H1 (cell line): ENCODE results near the gene PLBD2. TPM values are rescaled to one million over a fixed set of nuclear protein-coding genes. Genes with fewer than 3 reads are reported as not detected.

Experiments used
- CTCF ChIA-PET: fragments of 300-600 bp; sonication (Branson Sonifier 250); formaldehyde crosslinking; loops from one replicate; lab custom pipeline; 2021; ENCODE audit not compliant: partially characterized antibody; lab: Charles Lee
- POLR2A ChIA-PET: fragments of 300-600 bp; sonication (Branson Sonifier 250); formaldehyde crosslinking; loops from one replicate; lab custom pipeline; 2021; ENCODE audit warnings: inconsistent platforms; ENCODE audit not compliant: partially characterized antibody; lab: Charles Lee
- DNase-seq, 2 experiments: peaks; one replicate each; pipeline versions ENCODE4 v3.0.0 to v3.0.0-alpha.2; 2010 to 2022; ENCODE audit warnings: low spot score in 2 of 2, low read depth in 1 of 2, mixed read lengths in 1 of 2
- FAIRE-seq: peaks from 2 replicates; lab custom pipeline; 2011; peaks lifted over from hg19 to GRCh38; lab: Jason Lieb, UNC
- H2AFZ ChIP-seq: 2 replicates; pipeline ENCODE4 v1.8.1; 2012; ENCODE audit warnings: low read length, inconsistent platforms
- H2AK5ac ChIP-seq: 2 replicates; pipeline ENCODE4 v1.6.1; 2013; ENCODE audit warnings: low read depth, low read length
- H2BK120ac ChIP-seq: replicated peaks from 2 replicates; pipeline ENCODE3; 2013; ENCODE audit warnings: low read depth, low read length, inconsistent platforms
- H2BK12ac ChIP-seq: 2 replicates; pipeline ENCODE4 v1.6.1; 2013; ENCODE audit warnings: low read depth, low read length
- H2BK15ac ChIP-seq: 2 replicates; pipeline ENCODE4 v1.6.1; 2013; ENCODE audit warnings: low read length
- H2BK20ac ChIP-seq: 2 replicates; pipeline ENCODE4 v1.6.1; 2013; ENCODE audit warnings: low read length
- H2BK5ac ChIP-seq: 2 replicates; pipeline ENCODE4 v1.6.1; 2013; ENCODE audit warnings: low read depth, low read length
- H3K14ac ChIP-seq: 2 replicates; pipeline ENCODE4 v1.6.1; 2013; ENCODE audit warnings: inconsistent platforms; ENCODE audit not compliant: insufficient read length
- H3K18ac ChIP-seq: 2 replicates; pipeline ENCODE4 v1.6.1; 2013; ENCODE audit warnings: low read length; ENCODE audit errors: extremely low read depth
- H3K23ac ChIP-seq: 2 replicates; pipeline ENCODE4 v1.6.1; 2013; ENCODE audit warnings: inconsistent platforms; ENCODE audit not compliant: insufficient read length
- H3K23me2 ChIP-seq: 2 replicates; pipeline ENCODE4 v1.6.1; 2013; ENCODE audit warnings: low read depth, low read length
- H3K27ac ChIP-seq: 2 replicates; pipeline ENCODE4 v1.6.1; 2011; ENCODE audit warnings: low read depth, low read length, inconsistent platforms
- H3K27me3 ChIP-seq, 4 experiments: replicated peaks in 1 of 4; 1 replicate in 1 of 4; 2 replicates in 3 of 4; pipeline versions ENCODE4 v1.6.1 to v1.8.1; 2011 to 2013; ENCODE audit warnings: low read length in 3 of 4, mild to moderate bottlenecking in 3 of 4, inconsistent platforms in 2 of 4, mixed read lengths in 2 of 4, moderate library complexity in 1 of 4; ENCODE audit not compliant: control insufficient read depth in 3 of 4, insufficient read depth in 3 of 4; ENCODE audit errors: extremely low read depth in 1 of 4
- H3K36me3 ChIP-seq, 4 experiments: 2 replicates each; pipeline versions ENCODE4 v1.6.1 to v1.8.1; 2011 to 2013; ENCODE audit warnings: mild to moderate bottlenecking in 4 of 4, low read length in 3 of 4, moderate library complexity in 2 of 4, control low read depth in 1 of 4, inconsistent platforms in 1 of 4; ENCODE audit not compliant: insufficient read depth in 4 of 4, control insufficient read depth in 2 of 4
- H3K4ac ChIP-seq: replicated peaks from 2 replicates; pipeline ENCODE3; 2013; ENCODE audit warnings: low read length, low read depth, mixed read lengths, inconsistent platforms; ENCODE audit not compliant: insufficient read length
- H3K4me1 ChIP-seq, 4 experiments: replicated peaks in 1 of 4; 1 replicate in 1 of 4; 2 replicates in 3 of 4; pipeline versions ENCODE4 v1.6.1 to v1.8.1; 2011 to 2013; ENCODE audit warnings: low read length in 3 of 4, inconsistent platforms in 2 of 4, mixed read lengths in 1 of 4; ENCODE audit not compliant: insufficient read depth in 4 of 4, control insufficient read depth in 3 of 4
- H3K4me2 ChIP-seq, 2 experiments: 2 replicates each; pipeline versions ENCODE4 v1.6.1 to v1.8.1; 2011 to 2013; ENCODE audit warnings: low read depth in 2 of 2, low read length in 2 of 2, control low read depth in 1 of 2, inconsistent platforms in 1 of 2, mild to moderate bottlenecking in 1 of 2; ENCODE audit not compliant: insufficient read depth in 1 of 2
- H3K4me3 ChIP-seq, 4 experiments: fragments of 200-600, 300-600 bp in 1 of 4; sonication (generic), shearing (Covaris generic), sonication (Bioruptor Twin) in 1 of 4; 2 replicates each; pipeline versions ENCODE4 v1.5.1 to v1.8.1; 2011 to 2016; ENCODE audit warnings: low read length in 4 of 4, low read depth in 3 of 4, control low read depth in 2 of 4, inconsistent platforms in 2 of 4, mild to moderate bottlenecking in 2 of 4, mixed read lengths in 1 of 4, moderate library complexity in 1 of 4; ENCODE audit not compliant: insufficient read depth in 2 of 4; ENCODE audit errors: extremely low read depth in 1 of 4
- H3K56ac ChIP-seq: replicated peaks from 2 replicates; pipeline ENCODE3; 2013; ENCODE audit warnings: low read depth, mild to moderate bottlenecking, mixed read lengths, low read length, inconsistent platforms; ENCODE audit not compliant: insufficient read length
- H3K79me1 ChIP-seq: 2 replicates; pipeline ENCODE4 v1.6.1; 2013; ENCODE audit warnings: low read depth, low read length, control low read depth
- H3K79me2 ChIP-seq, 2 experiments: 2 replicates each; pipeline versions ENCODE4 v1.6.1 to v1.8.1; 2012 to 2013; ENCODE audit warnings: low read length in 2 of 2, mild to moderate bottlenecking in 2 of 2, inconsistent platforms in 1 of 2; ENCODE audit not compliant: insufficient read depth in 2 of 2, control insufficient read depth in 1 of 2
- H3K9ac ChIP-seq, 4 experiments: replicated peaks in 1 of 4; 1 replicate in 1 of 4; 2 replicates in 3 of 4; pipeline versions ENCODE4 v1.6.1 to v1.8.1; 2011 to 2013; ENCODE audit warnings: low read depth in 3 of 4, low read length in 3 of 4, control low read depth in 2 of 4, mild to moderate bottlenecking in 2 of 4, moderate library complexity in 2 of 4, inconsistent platforms in 1 of 4; ENCODE audit errors: extremely low read depth in 1 of 4
- H3K9me3 ChIP-seq, 2 experiments: 2 replicates each; pipeline versions ENCODE4 v1.6.1 to v1.8.1; 2012 to 2013; ENCODE audit warnings: mild to moderate bottlenecking in 2 of 2, moderate library complexity in 2 of 2, control low read depth in 1 of 2, inconsistent platforms in 1 of 2, low read depth in 1 of 2, low read length in 1 of 2, mixed read lengths in 1 of 2; ENCODE audit not compliant: insufficient read depth in 2 of 2
- H4K20me1 ChIP-seq, 2 experiments: replicated peaks in 1 of 2; 2 replicates each; pipeline versions ENCODE3 to v1.8.1; 2011 to 2013; ENCODE audit warnings: inconsistent platforms in 2 of 2, low read length in 2 of 2, mild to moderate bottlenecking in 1 of 2; ENCODE audit not compliant: insufficient read depth in 2 of 2, control insufficient read depth in 1 of 2
- H4K5ac ChIP-seq: 2 replicates; pipeline ENCODE4 v1.6.1; 2013; ENCODE audit warnings: low read length, low read depth, mixed read lengths, inconsistent platforms; ENCODE audit not compliant: insufficient read length
- H4K8ac ChIP-seq: 2 replicates; pipeline ENCODE4 v1.8.0; 2013; ENCODE audit warnings: mild to moderate bottlenecking, moderate library complexity, low read length, inconsistent platforms; ENCODE audit not compliant: insufficient read depth; ENCODE audit errors: extremely low read depth
- H4K91ac ChIP-seq: replicated peaks from 2 replicates; pipeline ENCODE3; 2013; ENCODE audit warnings: low read length, mixed read lengths, inconsistent platforms; ENCODE audit not compliant: insufficient read length
- CBX8 ChIP-seq: fragments of 300-800, 300-1000 bp; sonication (generic); IDR thresholded peaks from 2 replicates; pipeline ENCODE4 v1.7.1; 2016; ENCODE audit warnings: low read depth, low read length, borderline replicate concordance
- EGR1 ChIP-seq: IDR thresholded peaks from 2 replicates; pipeline ENCODE4 v1.6.1; 2011; ENCODE audit warnings: low read depth, low read length, borderline replicate concordance
- GTF2F1 ChIP-seq: IDR thresholded peaks from 2 replicates; pipeline ENCODE4 v1.6.1; 2012; ENCODE audit warnings: low read depth, low read length, improper control_type of control experiment, borderline replicate concordance
- KDM1A ChIP-seq: fragments of 200-600, 300-600 bp; sonication (generic); IDR thresholded peaks from 2 replicates; pipeline ENCODE4 v1.7.1; 2016; ENCODE audit warnings: mild to moderate bottlenecking, low read length, borderline replicate concordance
- RBBP5 ChIP-seq: IDR thresholded peaks from 2 replicates; pipeline ENCODE4 v1.7.1; 2012; ENCODE audit warnings: low read depth, mild to moderate bottlenecking, inconsistent platforms, low read length, moderate library complexity, borderline replicate concordance
- SAP30 ChIP-seq: fragments of 300-600 bp; sonication (generic); IDR thresholded peaks from 2 replicates; pipeline ENCODE4 v1.7.1; 2012; ENCODE audit warnings: low read length, moderate library complexity, mild to moderate bottlenecking, inconsistent platforms; ENCODE audit not compliant: insufficient read depth, insufficient replicate concordance
- TCF12 ChIP-seq: IDR thresholded peaks from 2 replicates; pipeline ENCODE4 v1.6.1; 2011; ENCODE audit warnings: low read depth, mild to moderate bottlenecking, low read length
- YY1 ChIP-seq: IDR thresholded peaks from 2 replicates; pipeline ENCODE4 v1.6.1; 2011; ENCODE audit warnings: low read depth, mild to moderate bottlenecking, low read length
- polyA plus RNA-seq, 7 experiments: library from polyadenylated mRNA; depleted of rRNA in 3 of 7; stranded (reverse) in 5 of 7; unstranded in 2 of 7; fragments of >200 nt in 5 of 7; fragments of 200-250 nt in 2 of 7; gene quantifications; 1 replicate in 5 of 7; 2 replicates in 1 of 7; 4 replicates in 1 of 7; pipeline versions ENCODE4 v1.2.1 to v1.2.3, GENCODE V29; 2011 to 2013; ENCODE audit warnings: missing spikeins in 2 of 7, mixed read lengths in 2 of 7
- total RNA-seq: library from RNA; stranded (reverse); fragmentation: NEBNext Ultra II Directional; extraction: Animal tissue kit (Norgen Biotek cat#: 25700); gene quantifications from 2 replicates; pipeline ENCODE4 v1.2.1, GENCODE V29; 2021

PLBD2 gene
- total and polyA plus RNA-seq, 2 of the 8 experiments (the other 6 are each of a cell fraction or from before 2014, with no cell fraction given): 16.8 to 33.5 TPM

DNA sequence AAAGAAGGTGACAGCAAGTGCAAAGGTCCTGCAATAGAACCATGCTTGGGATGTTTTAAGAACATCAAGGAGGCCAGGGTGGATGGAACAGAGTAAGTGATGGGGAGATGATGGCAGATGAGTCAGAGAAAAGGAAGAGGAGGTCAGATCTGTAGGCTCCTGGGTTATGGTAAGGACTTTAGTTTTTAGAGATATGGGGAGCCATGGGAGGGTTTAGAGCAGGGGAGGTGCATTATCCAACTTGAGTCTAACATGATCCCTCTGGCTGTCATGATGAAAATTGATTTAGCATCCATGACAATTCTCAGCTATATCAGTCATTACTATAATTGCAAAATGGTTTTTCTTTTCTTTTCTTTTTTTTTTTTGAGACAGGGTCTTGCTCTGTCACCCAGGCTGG lies 7.3 kb upstream of the PLBD2 start:
- Histone ChIP-seq H4K20me1 (no peaks in the 10 kb centered on the region), H4K8ac (no peak overlapping the region), H3K9me3 (no peaks in the 10 kb centered on the region), H3K27ac (no peak overlapping the region), H3K4me3 (no peak overlapping the region), H2BK12ac (no peak overlapping the region), H3K36me3 (no peaks in the 10 kb centered on the region), H3K14ac (no peak overlapping the region), H3K56ac (no peak overlapping the region), H3K18ac (no peak overlapping the region), H3K4me2 (no peak overlapping the region), H3K79me2 (no peaks in the 10 kb centered on the region), H2AFZ (no peak overlapping the region), H3K4ac (no peak overlapping the region), H3K4me1 (peaks cover 0 to 8% (median 5%) of the 10 kb centered on the region in 4 experiments; a peak in 5 of 7 replicates), H2BK120ac (no peak overlapping the region), H2AK5ac (no peak overlapping the region), H2BK15ac (no peak overlapping the region), H3K79me1 (no peaks in the 10 kb centered on the region), H3K23me2 (no peaks in the 10 kb centered on the region), H3K27me3 (no peaks in the 10 kb centered on the region), H3K9ac (no peak overlapping the region), H2BK20ac (no peak overlapping the region), H4K91ac (no peak overlapping the region), H3K23ac (no peak overlapping the region), H2BK5ac (no peak overlapping the region), H4K5ac (no peak overlapping the region)
- no peak for DNase-seq
- POLR2A ChIA-PET: interaction anchor here (1.2 kb wide), 1 partner anchor 92 kb away, joined by 3 read pairs; no protein-coding TSS in a partner anchor
- CTCF ChIA-PET: no interaction called here
- FAIRE-seq: no peak
- no peak for TF ChIP-seq GTF2F1
- no peak for TF ChIP-seq RBBP5
- TF ChIP-seq EGR1: no peak
- no peak for TF ChIP-seq YY1
- TF ChIP-seq KDM1A: no peak
- TF ChIP-seq CBX8: no peak
- no peak for TF ChIP-seq SAP30
- TF ChIP-seq TCF12: no peak
